Upper lobe of right lung (tissue), 1 donor: ENCODE results near the gene RAI14. TPM values are rescaled to one million over a fixed set of nuclear protein-coding genes. Genes with fewer than 3 reads are reported as not detected.

Source experiments
- ATAC-seq: fragments of 200-7000 bp; cut with Tn5 transposase; one replicate; pipeline ENCODE4 v1.9.1; 2020; ENCODE audit warnings: mild to moderate bottlenecking, moderate library complexity
- DNase-seq: peaks from one replicate; pipeline ENCODE4 v3.0.0-alpha.2; 2020
- H3K27ac ChIP-seq: fragments of 200-600 bp; one replicate; pipeline ENCODE4 v1.8.0; 2022
- H3K27me3 ChIP-seq: fragments of 200-600 bp; one replicate; pipeline ENCODE4 v1.8.0; 2022; ENCODE audit warnings: mild to moderate bottlenecking
- H3K36me3 ChIP-seq: fragments of 200-600 bp; one replicate; pipeline ENCODE4 v1.8.0; 2022
- H3K4me1 ChIP-seq: fragments of 200-600 bp; one replicate; pipeline ENCODE4 v1.8.0; 2022
- H3K4me3 ChIP-seq: fragments of 200-600 bp; one replicate; pipeline ENCODE4 v1.8.0; 2022; ENCODE audit warnings: mild to moderate bottlenecking
- H3K9me3 ChIP-seq: fragments of 200-600 bp; one replicate; pipeline ENCODE4 v1.8.0; 2022
- intact Hi-C: fragments of 100-400 bp; cut with DNase I; formaldehyde crosslinking; loops from one replicate; pipeline ENCODE4 v1.11.0; 2022
- total RNA-seq: library from RNA; stranded (reverse); fragmentation: NEBNext Ultra II Directional; extraction: Animal tissue kit (Norgen Biotek cat#: 25700); gene quantifications from one replicate; pipeline ENCODE4 v1.2.1, GENCODE V29; 2021
- TF ChIP-seq, protein P1 (sequence below): fragments of 200-600 bp; IDR thresholded peaks from one replicate; pipeline ENCODE4 v1.8.0; 2022; ENCODE audit warnings: antibody characterized with exemption
- donor health status: DM: no; HTN: yes; CAD: no; lungs with severe emphysema.

RAI14 gene
- total RNA-seq, 1 donor from 2014 or later, result 79.6 TPM

DNA sequence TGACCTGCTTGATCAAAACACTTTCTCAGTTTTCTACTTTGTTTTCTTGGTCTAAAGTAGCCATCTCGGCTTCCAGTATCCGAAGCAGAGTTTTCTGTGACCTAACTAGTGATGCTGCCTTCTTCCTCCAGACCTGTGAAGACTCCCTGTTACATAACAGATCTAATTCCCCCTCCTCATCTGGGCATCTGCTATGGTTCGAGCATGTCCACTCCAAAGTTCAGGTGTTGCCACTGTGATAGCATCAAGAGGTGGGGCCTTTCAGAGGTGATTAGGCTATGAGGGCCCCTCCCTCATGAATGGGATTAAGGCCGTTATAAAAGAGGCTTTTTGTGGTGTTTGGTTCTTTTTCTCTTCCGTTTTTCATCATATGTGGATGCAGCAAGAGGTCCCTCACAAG is 203.1 kb downstream of the RAI14 start:
- H3K27me3 ChIP-seq, result no peaks in the 10 kb centered on the region
- H3K36me3 ChIP-seq, result no peaks in the 10 kb centered on the region
- no peaks in the 10 kb centered on the region for H3K9me3 ChIP-seq
- ATAC-seq, result no peak
- H3K27ac ChIP-seq, result no peak overlapping the region
- intact Hi-C loops, result no loop called here
- no peaks in the 10 kb centered on the region for H3K4me1 ChIP-seq
- TF ChIP-seq, protein P1, sequence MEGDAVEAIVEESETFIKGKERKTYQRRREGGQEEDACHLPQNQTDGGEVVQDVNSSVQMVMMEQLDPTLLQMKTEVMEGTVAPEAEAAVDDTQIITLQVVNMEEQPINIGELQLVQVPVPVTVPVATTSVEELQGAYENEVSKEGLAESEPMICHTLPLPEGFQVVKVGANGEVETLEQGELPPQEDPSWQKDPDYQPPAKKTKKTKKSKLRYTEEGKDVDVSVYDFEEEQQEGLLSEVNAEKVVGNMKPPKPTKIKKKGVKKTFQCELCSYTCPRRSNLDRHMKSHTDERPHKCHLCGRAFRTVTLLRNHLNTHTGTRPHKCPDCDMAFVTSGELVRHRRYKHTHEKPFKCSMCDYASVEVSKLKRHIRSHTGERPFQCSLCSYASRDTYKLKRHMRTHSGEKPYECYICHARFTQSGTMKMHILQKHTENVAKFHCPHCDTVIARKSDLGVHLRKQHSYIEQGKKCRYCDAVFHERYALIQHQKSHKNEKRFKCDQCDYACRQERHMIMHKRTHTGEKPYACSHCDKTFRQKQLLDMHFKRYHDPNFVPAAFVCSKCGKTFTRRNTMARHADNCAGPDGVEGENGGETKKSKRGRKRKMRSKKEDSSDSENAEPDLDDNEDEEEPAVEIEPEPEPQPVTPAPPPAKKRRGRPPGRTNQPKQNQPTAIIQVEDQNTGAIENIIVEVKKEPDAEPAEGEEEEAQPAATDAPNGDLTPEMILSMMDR, result no peak
- no peak for DNase-seq
- no peak overlapping the region for H3K4me3 ChIP-seq

DNA sequence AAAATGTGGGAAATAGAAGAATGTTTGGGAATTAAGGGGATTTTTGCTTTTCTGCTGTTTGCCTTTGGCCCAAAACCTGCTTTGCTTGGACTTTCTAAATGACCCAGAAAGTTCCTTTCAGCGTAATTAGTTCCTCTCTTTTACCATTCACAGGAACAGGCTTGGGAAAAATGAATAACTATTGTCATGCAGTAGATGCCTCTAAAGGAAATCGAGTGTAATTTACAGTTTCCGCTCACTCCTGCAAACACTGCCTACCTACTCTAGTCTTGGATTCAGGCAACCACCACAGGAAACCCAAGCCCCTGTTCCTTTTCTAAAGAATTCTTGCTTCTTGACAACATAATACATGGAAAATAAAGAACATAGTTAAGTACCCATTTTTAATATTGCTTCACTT is 207.8 kb downstream of the RAI14 start:
- intact Hi-C loops, result no loop called here
- H3K9me3 ChIP-seq, result no peaks in the 10 kb centered on the region
- H3K4me1 ChIP-seq, result no peaks in the 10 kb centered on the region
- no peaks in the 10 kb centered on the region for H3K27me3 ChIP-seq
- TF ChIP-seq, protein P1, result no peak
- H3K27ac ChIP-seq, result no peak overlapping the region
- H3K36me3 ChIP-seq, result no peaks in the 10 kb centered on the region
- ATAC-seq (no peak), DNase-seq (no peak)
- H3K4me3 ChIP-seq, result no peak overlapping the region

DNA sequence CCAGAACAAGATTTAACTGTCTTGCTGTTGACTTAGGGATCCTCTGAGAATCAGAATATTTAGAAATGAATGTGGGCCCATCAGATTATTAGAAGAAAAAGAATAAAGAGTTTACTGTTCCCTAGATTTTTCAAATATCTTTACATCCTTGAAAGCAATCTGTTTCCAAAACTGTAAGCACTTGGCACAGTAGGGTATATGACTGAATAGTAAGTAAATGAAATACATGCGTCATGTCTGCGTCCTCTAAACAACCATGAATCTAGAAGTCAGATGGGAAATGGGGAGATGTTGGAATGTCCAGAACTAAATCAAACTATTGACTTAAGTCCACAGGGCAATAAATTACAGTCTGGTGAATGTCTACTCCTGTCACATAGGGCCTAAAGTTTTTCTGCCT is 209.0 kb downstream of the RAI14 start:
- intact Hi-C loops, result no loop called here
- Histone ChIP-seq H3K9me3 (no peaks in the 10 kb centered on the region), H3K36me3 (no peaks in the 10 kb centered on the region), H3K4me1 (no peaks in the 10 kb centered on the region), H3K4me3 (no peak overlapping the region), H3K27me3 (no peaks in the 10 kb centered on the region), H3K27ac (no peak overlapping the region)
- DNase-seq (no peak), ATAC-seq (no peak)
- TF ChIP-seq, protein P1, result no peak

- no peaks in the 10 kb centered on the region for H3K9me3 ChIP-seq
- TF ChIP-seq, protein P1, result no peak
- no peaks in the 10 kb centered on the region for H3K36me3 ChIP-seq
- ATAC-seq (peak; percentile 36), DNase-seq (no peak)
- no peak overlapping the region for H3K27ac ChIP-seq
- H3K27me3 ChIP-seq, result no peaks in the 10 kb centered on the region
- no peak overlapping the region for H3K4me3 ChIP-seq
- intact Hi-C loops, result no loop called here
- H3K4me1 ChIP-seq, result no peaks in the 10 kb centered on the region
Observed at GRCh38 chr5:34866989-34867471, 210.9 kb downstream of the RAI14 start.

DNA sequence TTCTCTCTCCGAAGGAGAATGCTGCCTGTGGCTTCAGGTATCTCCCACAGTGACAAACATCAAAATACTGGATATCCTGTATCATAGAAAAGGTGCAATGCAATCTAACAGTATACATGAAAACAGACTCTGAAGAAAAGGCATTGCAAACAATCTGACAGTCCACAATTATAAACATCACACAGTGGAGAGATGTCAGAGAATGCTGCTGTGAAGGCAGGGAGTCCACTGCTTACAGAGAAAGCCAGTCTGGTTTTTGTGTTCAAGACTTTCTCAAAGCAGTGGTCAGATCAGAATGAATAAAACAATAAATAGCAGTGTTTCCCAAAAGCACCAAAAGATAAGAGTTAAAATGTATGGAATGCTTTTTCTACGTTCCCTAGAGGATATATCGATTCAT is 211.5 kb downstream of the RAI14 start:
- no peak for DNase-seq
- no peak for ATAC-seq
- TF ChIP-seq, protein P1, result no peak
- intact Hi-C loops, result no loop called here
- Histone ChIP-seq H3K4me3 (no peak overlapping the region), H3K36me3 (no peaks in the 10 kb centered on the region), H3K4me1 (no peaks in the 10 kb centered on the region), H3K9me3 (no peaks in the 10 kb centered on the region), H3K27ac (no peak overlapping the region), H3K27me3 (no peaks in the 10 kb centered on the region)

- TF ChIP-seq, protein P1, result no peak
- DNase-seq (no peak), ATAC-seq (no peak)
- Histone ChIP-seq H3K27me3 (no peaks in the 10 kb centered on the region), H3K9me3 (no peaks in the 10 kb centered on the region), H3K27ac (no peak overlapping the region), H3K4me1 (no peaks in the 10 kb centered on the region), H3K4me3 (no peak overlapping the region), H3K36me3 (no peaks in the 10 kb centered on the region)
- intact Hi-C loops, result no loop called here
Observed at GRCh38 chr5:34868791-34869190, 212.7 kb downstream of the RAI14 start.
